ENCODE data around the gene IL22RA2.

The IL22RA2 gene

GRCh38 chr6:137197684-137198645 is 24.5 kb upstream of the IL22RA2 start:
- DNase-seq (ENCODE audit: low spot score), result no peak

- DNase-seq (ENCODE audit: low spot score), result no peak
Observed at GRCh38 chr6:137193256-137194070, 20.0 kb upstream of the IL22RA2 start.

GRCh38 chr6:137192821-137193220 is 19.4 kb upstream of the IL22RA2 start:
- DNase-seq (ENCODE audit: low spot score), result no peak

GRCh38 chr6:137191670-137192069 is 18.2 kb upstream of the IL22RA2 start:
- DNase-seq (ENCODE audit: low spot score), result no peak

GRCh38 chr6:137191236-137191635 is 17.8 kb upstream of the IL22RA2 start:
- no peak for DNase-seq (ENCODE audit: low spot score)

GRCh38 chr6:137190583-137191094 is 17.2 kb upstream of the IL22RA2 start:
- DNase-seq (ENCODE audit: low spot score), result no peak

- DNase-seq (ENCODE audit: low spot score), result no peak
Observed at GRCh38 chr6:137188855-137189254, 15.4 kb upstream of the IL22RA2 start.

GRCh38 chr6:137185290-137185689 is 11.8 kb upstream of the IL22RA2 start:
- DNase-seq (ENCODE audit: low spot score), result no peak

- DNase-seq (ENCODE audit: low spot score), result no peak
Observed at GRCh38 chr6:137182654-137183073, 9.2 kb upstream of the IL22RA2 start.

- DNase-seq (ENCODE audit: low spot score), result no peak
Observed at GRCh38 chr6:137181891-137182653, 8.6 kb upstream of the IL22RA2 start.

GRCh38 chr6:137177611-137178010 is 4.2 kb upstream of the IL22RA2 start:
- no peak for DNase-seq (ENCODE audit: low spot score)

GRCh38 chr6:137176729-137177128 is 3.3 kb upstream of the IL22RA2 start:
- no peak for DNase-seq (ENCODE audit: low spot score)

- no peak for DNase-seq (ENCODE audit: low spot score)
Observed at GRCh38 chr6:137175868-137176245, 2.4 kb upstream of the IL22RA2 start.

GRCh38 chr6:137175157-137175867 is 1.9 kb upstream of the IL22RA2 start:
- DNase-seq (ENCODE audit: low spot score), result no peak

- no peak for DNase-seq (ENCODE audit: low spot score)
Observed at GRCh38 chr6:137172734-137173431, 561 bp downstream of the IL22RA2 start.

GRCh38 chr6:137171824-137172733 is 1.4 kb downstream of the IL22RA2 start:
- no peak for DNase-seq (ENCODE audit: low spot score)

GRCh38 chr6:137171053-137171374 is 2.4 kb downstream of the IL22RA2 start:
- no peak for DNase-seq (ENCODE audit: low spot score)

GRCh38 chr6:137170266-137171052 is 3.0 kb downstream of the IL22RA2 start:
- DNase-seq (ENCODE audit: low spot score), result no peak
